Measurements from ENCODE around the gene GDI2.
"Not testable (repeated sequence)": the region's sequence is repeated elsewhere in the genome, so short reads cannot be mapped to it uniquely, and the experiment has no call there.

Gene GDI2

DNA sequence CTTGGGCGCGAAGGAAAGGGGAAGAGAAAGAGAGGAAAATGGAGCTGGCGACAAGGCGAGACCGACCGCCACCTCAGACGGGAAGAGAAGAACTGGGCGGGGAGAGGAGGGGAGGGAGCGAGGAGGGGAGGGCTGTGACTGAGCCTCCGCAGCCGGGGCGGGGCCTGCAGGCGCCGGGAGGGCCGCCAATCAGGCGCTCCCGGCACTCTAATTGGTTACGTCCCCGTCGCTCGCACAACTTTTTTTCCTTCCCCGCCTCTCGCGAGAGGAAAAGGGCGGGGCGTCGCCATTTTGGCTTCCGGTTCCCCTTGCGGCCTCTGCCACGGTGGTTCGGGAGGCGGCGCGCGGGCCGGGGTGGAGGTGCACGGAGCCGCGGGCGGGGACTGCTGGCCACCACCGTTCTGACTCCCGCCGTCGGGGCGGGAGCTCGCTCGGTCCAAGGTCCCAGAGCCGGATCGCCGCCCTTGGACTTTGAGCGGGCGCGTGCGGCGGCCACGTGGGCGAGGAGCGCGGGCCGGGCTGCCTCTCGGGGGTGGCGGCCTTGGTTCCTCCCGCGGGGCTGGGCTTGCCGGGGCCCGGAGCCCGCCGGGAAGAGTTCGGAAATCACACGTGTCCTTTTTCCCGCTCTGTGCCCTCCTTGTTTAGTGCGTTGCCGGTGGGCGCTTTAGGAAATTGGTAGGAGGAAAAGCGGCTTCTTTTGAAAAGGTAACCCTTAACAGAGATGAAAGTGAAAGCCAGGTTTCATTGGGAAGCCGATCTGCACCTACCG, at the start of gene GDI2:
TSS of gene GDI2 (minus strand) at position 94 of the 769 bp plus-strand sequence. CDS start 176 bp downstream, outside the sequence.
- peak; percentile 92 for ATAC-seq

DNA sequence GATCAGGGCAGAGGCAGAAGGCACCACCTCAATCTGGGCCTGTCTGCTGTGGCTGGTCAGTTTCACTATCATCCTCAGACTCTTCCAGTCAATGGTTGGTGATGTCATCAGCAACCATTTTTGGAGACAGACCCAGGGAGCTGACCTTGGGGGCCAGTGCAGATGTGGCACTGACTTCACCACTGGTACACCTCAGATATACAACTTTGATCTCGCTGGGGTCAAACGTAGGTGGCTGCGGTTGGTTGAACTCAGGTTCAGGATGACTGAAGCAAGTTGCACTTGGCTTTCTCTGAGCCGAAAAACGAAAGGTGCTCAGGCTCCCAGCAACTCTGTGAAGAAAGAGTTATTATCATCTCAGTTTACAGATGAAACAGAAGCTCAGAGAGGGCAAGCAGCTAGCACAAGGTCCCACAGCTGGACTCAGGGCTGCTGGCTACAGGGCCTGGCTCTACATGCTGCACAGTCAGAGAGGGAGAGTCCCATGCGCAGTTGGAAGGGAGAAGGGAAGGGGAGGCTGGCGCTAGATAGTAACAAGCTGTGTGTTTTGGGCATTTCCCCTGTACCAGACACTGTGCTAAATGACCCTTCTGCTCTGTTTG, 49.2 kb upstream of the GDI2 start:
- DNase-seq (no peak), ATAC-seq (peak; percentile 74)

More for the DNA sequence above, at the start of gene GDI2:
- DNase-seq: peak; percentile 97

DNA sequence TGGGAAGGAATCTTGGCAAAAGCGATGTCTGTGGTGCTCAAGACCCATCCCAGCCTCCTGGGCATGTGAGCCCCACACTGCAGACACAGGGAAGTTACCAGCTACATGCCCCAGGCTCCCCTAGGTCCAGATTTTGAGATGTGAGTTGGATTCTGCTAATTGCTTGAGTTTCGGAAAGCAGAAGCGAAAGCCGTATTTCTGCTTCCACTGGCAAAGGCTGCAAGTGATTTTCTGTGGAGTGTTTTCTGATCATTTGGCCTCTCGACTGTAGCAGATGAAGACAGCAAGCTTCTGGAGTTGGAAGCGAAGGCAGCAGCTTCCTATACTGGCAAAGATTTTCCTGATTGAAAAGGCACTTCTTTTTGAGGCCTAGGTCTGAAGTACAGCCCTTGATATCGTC, 46.8 kb upstream of the GDI2 start:
- no peak for DNase-seq

DNA sequence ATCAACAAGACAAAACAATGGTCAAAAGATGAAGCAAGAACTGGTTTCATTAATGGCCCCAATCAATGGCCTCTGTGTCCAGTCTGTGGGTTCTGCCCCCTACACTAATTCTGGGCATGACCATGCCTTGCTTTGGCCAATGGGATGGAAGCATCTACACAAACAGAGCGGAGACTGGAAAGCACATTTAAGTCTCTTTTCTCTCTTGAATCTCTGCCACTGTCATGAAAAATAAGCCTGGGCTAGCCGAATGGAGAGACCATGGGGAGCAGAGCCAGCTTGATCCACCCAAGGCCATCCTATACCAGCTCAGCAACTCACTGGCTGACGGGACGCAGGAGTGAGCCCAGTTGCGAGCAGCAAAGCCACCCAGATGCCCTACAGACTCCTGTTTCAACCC, 45.6 kb upstream of the GDI2 start:
- DNase-seq (no peak), ATAC-seq (no peak)

More for the DNA sequence above, 46.8 kb upstream of the GDI2 start:
- no peak for ATAC-seq

DNA sequence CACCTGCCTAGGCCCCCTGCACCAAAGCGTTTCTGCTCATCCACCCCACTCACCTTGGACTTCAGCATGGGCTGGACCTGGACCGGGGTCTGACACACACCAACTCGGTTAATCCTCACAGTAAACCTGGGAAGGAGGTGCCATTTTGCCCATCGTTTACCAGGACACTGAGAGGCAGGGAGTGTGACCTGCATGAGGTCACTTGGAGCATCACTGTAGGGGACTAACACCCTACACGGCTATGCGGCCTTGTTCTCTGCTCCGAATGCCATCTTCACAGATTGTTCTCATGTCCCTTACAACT, 43.4 kb upstream of the GDI2 start:
- DNase-seq: no peak
- ATAC-seq: no peak

DNA sequence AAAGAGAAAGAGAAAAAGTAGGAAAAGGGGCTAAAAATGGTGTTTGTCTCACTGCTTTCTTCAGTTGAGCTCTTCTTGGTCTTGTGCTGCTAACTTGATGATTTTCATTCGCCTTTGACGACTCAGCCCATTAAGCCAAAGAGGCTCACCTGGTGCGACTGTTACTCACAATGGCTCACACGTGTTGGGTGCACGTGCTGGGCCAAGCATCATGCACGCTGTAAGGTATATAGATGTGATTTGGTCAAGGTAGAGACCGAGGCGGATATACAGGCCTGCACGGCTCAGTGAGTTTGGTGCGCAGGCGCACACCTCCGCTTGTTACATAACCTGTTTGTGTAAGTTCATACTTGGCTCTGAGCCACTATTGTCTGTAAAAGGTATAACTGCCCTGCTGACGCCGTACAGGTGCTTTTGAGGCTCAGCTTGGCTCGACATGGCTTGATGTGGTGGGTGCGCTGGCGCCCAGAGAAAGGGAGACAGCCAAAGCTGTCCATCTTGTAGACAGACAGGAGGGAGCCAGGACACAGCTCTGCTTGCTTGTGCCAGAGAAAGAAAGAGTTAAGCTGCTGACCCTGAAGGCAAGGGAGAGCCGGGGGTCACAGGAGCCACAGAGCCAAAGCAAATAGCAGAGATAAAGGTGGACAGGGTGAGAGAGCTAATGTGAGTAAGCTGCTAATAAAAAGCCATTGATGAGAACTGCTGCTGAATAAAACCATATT, 42.9 kb upstream of the GDI2 start:
- no peak for ATAC-seq
- no peak for DNase-seq

DNA sequence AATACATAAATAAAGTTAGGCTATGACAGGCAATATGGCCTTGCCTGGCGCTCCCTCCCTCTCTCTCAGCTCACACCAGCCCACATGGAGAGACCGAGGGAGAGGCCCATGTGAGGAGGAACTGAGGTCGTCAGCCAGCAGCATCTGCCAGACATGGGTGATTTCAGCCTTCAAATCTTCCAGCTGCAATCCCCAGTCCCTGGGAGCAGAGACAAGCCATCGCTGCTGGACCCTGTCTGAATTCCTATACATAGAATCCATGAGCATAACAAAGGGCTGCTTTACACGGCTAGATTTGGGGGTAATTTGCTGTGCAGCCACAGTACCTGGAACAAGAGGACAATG, 40.9 kb upstream of the GDI2 start:
- ATAC-seq (no peak), DNase-seq (no peak)

DNA sequence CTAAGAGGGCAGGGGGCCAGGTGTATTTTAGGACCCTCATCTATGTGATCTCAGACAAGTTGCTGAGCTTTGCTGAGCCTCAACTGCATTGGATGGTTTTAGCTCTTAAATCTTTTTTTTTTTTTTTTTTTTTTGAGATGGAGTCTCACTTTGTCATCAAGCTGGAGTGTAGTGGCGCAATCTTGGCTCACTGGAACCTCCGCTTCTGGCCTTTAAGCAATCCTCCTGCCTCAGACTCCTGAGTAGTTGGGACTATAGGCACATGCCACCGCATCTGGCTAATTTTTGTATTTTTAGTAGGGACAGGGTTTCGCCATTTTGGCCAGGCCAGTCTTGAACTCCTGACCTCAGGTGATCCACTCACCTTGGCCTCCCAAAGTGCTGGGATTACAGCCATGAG, 33.4 kb upstream of the GDI2 start:
- not testable (repeated sequence) for ATAC-seq, DNase-seq

DNA sequence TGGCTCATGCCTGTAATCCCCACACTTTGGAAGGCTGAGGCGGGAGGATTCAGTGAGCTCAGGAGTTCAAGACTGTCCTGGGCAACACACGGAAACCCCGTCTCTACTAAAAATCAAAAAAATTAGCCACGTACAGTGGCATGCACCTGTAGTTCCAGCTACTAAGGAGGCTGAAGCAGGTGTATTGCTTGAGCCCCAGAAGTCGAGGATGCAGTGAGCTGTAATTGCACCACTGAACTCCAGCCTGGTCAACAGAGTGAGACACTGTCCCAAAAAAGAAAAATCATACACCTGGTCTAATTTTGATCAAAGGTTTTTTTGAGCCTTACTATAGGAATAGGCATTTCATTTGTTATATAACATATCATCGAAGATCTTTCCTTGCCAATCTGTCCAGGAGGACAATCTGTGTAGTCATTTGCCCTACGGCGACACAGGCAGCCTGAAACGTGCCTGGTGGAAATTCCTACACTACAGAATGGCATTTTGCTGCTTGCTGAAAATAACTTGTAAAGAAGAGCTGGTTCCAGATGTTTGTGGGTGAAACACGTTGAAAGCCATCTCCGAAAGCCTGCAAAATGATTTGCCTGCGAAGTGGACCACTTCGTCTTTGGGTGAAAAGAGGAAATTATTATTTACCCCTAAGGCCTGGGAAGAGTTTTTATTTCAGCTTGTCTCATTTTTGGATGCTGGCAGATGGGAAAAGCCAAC, 31.3 kb upstream of the GDI2 start:
- DNase-seq (no peak), ATAC-seq (no peak)

DNA sequence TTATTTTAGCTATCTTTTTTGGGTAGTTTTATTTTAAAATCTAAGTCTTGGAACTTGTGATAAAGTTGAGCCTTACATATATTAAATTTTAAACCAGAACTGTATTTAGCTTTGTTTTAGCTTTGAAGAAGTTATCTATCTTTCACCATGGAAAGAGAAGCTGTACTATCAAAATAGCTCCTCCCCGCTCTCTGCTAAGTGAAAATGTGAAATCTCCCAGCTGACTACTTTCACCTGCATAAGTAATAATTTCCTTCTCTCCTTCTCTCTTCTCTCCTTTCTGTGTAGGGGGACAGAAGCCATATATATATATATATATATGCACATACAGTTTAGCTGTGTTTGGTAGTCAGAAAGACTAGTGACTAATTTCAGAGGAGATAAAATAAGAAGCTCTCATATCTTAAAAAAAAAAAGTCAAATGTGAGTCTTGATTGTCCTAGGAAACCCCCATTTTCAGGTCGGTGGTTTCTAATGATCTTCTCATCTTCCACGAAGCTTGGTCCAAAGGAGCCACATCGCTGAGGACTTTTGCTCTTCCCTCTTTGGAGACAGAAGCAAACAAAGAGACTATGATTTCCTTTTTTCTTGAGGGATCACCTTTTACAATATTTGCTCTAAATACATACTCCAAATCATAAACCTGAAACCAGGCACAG, 30.6 kb upstream of the GDI2 start:
- ATAC-seq: peak; percentile 78
- no peak for DNase-seq

DNA sequence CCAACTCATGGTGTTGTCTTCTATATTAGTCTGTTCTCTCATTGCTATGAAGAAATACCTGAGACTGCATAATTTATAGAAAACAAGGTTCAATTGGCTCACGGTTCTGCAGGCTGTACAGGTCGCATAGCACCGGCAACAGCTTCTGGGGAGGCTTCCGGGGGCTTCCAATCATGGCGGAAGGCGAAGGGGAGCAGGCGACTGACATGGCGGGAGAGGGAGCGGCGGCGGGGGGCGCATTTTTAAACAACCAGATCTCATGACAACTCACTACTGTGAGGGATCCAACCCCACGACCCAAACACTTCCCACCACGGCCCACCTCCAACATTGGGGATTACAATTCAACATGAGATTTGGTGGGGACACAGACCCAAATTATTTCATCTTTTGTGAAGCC, 28.7 kb upstream of the GDI2 start:
- DNase-seq: no peak
- no peak for ATAC-seq

DNA sequence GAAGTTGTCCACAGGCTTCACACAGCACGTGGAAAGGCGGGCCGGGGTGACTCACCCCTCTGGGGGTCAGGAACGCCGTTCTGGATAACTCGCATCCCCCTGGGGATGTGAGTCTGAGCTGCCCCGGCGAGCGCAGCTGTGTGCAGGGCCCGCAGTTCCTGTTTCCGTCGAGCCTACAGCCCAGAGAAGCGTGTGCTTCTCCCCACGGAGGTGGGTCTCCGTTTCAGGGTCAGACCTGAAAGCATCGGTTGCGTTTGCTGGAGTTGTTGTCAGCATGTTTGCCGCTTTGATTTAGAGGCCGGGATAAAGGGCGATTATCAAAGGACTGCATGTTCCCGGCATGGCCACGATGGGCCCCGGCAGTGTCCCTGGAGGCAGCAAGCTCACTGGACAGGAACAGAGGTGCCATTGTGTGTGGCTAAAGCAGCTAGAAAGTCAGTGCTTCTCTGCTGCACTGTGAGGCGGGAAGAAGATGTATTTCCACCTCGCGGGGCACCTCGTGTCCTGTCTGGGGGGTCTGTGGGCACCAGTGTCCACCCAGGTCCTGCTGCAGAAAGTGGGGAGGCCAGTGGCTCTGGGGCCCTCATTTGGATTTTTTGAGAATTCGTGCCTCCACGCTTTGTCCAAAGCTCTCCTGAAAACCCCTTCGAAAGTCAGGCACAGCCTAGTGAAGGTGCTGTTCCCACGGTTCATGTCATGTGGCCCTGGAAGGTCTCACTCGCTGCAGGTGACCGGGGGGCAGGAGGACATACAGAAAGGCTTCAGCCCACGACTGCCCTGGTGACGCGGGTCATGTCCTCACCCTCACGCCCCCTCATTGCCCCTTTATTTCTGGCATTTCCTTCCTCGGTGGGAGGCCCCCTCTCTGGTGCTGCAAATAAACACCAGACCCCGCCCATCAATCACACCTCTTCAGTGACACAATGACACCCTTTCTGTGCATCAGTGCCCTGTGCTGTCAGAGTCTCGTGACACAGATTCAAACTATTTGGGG, 27.4 kb upstream of the GDI2 start:
- peak; percentile 19 for ATAC-seq
- peak; percentile 40 for DNase-seq

DNA sequence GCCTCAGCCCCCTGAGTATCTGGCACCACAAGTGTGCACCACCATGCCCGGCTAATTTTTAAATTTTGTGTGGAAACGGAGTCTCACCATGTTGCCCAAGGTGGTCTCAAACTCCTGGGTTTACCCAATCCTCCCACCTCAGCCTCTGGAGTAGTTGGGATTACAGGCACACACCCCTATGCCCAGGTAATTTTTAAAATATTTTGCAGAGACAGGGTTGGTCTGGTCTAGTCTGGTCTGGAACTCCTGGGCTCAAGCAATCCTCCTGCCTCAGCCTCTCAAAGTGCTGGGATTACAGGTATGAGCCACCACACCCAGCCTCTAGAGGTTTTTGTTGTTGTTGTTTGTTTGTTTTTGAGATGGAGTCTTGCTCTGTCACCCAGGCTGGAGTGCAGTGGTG, 22.9 kb upstream of the GDI2 start:
- not testable (repeated sequence) for DNase-seq, ATAC-seq

DNA sequence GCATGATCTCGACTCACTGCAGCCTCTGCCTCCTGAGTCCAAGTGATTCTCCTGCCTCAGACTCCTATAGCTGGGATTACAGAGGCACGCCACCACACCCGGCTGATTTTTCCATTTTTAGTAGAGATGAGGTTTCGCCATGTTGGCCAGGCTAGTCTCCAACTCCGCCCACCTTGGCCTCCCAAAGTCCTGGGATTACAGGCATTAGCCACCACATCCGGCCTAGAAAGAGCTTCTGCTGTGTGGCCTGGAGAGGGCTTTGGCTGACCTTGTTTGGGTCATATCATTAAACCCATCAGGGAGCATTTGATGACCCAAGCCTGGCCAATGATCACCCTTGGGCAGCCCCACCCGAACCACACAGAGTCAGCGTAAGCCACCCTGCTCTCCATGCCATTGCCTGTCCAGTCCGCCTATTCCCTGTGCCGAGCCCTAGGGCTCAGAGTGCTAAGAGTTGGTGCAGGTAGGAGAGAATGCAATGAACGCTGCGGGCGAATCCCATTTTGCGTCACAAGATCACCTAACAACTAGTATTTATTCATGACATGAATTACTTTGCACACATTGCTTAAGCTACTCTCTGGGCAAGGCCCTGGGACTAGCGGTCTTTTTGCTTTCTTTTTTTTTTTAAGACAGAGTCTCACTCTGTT, 22.3 kb upstream of the GDI2 start:
- no peak for ATAC-seq
- no peak for DNase-seq

DNA sequence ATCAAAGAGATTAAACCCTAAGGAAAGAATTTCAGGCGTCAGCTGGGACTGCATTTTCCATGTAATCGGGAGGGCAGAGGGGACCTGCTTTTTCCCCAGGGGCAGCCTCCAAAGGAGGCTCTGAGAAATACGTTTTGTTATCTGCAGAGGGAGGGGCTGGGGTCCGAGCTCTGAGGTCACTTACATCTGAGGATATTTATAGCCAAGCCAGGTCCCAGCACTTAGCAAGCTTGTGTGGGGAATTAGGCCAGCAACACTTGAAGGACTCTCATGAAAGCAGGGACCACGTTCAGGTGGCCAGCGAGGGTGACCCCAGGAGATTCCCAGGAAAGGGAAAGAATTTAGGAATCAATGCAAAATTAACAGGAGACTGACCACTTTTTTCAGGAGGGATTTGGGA, 20.6 kb upstream of the GDI2 start:
- ATAC-seq: no peak

DNA sequence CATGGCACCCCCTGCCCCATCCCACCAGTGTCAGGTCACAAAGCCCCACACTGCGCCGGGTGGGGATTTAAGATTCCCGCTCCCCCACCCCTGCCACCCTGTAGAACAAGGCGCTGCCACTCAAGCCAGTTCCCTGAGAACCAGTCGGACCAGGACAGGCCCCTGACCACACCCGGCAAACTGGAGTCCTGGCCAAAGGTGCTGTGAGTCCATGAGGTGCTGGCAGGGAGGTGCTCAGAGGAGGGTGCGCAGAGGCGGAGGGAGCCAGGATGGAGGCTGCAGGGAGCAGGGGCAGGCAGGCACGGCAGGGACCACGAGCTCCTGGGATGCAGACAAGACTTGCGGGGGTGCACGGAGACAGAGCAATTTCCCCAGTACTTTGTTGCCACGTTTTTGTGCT, 19.7 kb upstream of the GDI2 start:
- no peak for DNase-seq
- ATAC-seq: no peak

More for the DNA sequence above, 20.6 kb upstream of the GDI2 start:
- no peak for DNase-seq

DNA sequence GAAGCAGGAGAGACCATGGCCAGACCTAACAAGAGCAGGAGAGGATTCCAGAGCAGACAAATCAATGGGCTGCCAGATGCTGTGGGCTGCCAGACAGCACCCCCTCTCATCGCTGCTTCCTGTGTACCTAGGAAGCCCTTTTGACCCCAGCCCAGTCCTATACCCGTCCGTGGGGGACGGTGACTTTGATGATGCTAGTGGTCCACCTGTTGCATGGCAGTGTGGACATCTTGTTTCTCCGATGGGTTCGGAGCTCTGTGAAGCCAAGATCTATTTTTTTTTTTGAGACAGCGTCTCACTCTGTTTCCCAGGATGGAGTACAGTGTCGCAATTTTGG, 18.2 kb upstream of the GDI2 start:
- no peak for ATAC-seq
- no peak for DNase-seq

DNA sequence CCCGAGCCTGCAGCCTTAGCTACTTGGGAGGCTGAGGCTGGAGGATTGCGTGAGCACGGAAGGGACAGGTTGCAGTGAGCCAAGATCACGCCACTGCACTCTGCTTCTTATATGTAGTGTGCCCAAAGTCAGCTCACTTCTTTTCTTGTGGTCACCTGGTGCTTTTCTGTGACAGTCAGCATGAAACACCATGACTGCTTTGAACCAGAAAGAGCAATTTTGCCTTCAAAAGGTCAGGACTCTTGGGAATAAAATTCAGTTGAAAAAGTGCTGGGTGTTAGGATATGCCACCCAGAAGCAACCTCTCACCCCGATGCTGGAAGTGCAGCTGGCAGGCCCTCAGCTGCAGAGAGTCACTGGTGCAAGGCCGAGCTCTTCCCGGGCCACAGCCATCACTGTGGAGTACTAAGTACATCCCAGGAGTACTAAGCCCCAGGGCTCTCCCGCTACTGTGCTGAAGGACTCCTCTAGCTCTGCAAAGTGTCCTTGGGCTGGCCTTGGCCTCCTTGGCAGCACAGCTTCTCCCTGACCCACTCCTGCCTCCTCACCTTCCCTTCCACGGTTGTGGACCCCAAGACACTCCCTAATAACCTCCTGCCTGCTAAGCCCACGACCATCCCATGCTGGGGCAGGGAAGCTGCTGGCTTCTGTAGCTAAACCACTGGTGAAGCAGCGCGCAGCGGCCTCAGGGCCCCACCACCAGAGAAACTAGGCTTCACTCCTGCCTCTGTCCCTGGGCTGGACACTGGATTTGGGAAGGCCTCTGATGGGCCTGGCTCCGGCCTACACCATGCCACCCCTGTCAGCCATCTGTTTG, 17.6 kb upstream of the GDI2 start:
- ATAC-seq (peak; percentile 62), DNase-seq (no peak)

DNA sequence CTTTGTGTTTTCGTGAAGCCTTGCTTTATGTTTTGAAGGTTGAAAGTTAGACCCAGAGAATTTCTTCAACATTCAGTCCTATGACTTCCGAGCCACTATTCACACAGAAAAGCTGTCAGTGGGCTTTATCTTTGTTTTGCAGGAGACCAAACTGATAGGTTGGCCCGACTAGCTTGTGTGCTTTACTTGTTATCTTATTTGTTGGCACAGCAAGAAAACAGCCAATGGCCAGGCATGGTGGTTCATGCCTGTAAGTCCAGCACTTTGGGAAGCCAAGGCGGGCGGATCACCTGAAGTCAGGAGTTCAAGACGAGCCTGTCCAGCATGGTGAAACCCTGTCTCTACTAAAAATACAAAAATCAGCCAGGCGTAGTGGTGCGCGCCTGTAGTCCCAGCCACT, 16.0 kb upstream of the GDI2 start:
- DNase-seq (no peak), ATAC-seq (no peak)

DNA sequence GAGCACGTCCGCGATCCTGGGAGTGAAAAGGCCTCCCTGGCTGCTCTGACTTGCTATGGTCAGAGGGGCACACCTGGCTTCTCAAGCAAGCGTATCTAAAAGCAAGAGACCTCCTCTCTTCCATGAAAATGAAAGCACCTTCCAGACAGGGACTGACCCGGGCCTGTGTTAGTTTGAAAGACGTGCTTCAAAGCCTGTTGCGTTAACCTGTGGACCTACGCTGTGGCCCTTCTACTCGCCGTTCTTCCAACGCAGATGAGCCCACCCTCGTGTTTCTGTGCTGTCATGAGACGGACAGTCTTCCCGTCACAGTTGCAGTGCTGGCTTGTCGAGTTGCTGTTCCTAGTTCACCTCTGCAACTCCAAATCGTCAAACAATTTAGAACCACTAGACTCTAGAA, 15.5 kb upstream of the GDI2 start:
- no peak for DNase-seq
- no peak for ATAC-seq

All from stimulated activated naive CD8-positive, alpha-beta T cell treated with anti-CD3 and anti-CD28 coated beads, Interleukin-15, Interleukin-2, amounts not matched to agents 100 U/mL and 50 U/mL, for 24 hours (primary cell).